HG02943 (cell line): Measurements from ENCODE around the gene OR6C68.
"Not testable (repeated sequence)": the region's sequence is repeated elsewhere in the genome, so short reads cannot be mapped to it uniquely, and the experiment has no call there.

Experiments
- ATAC-seq: cut with Tn5 transposase; IDR thresholded peaks from one replicate; pipeline ENCODE4 v1.9.1; 2021; ENCODE audit warnings: mild to moderate bottlenecking, low read depth, moderate library complexity; ENCODE audit not compliant: unreplicated experiment

The OR6C68 gene

GRCh38 chr12:55492078-55492477 lies at the start of gene OR6C68:
OR6C68 (plus strand) TSS chr12:55492378; CDS start chr12:55492378, 0 bp downstream.
- ATAC-seq, result no peak

- ATAC-seq, result no peak
These were observed 48.4 kb upstream of the OR6C68 start, which contains the start of gene OR6C2 for GRCh38 chr12:55443776-55444175. OR6C2 (plus strand) TSS chr12:55444076; CDS start chr12:55452214, 8,138 bp downstream.

- no peak for ATAC-seq
These were observed 46.8 kb upstream of the OR6C68 start for GRCh38 chr12:55445357-55445756.

DNA sequence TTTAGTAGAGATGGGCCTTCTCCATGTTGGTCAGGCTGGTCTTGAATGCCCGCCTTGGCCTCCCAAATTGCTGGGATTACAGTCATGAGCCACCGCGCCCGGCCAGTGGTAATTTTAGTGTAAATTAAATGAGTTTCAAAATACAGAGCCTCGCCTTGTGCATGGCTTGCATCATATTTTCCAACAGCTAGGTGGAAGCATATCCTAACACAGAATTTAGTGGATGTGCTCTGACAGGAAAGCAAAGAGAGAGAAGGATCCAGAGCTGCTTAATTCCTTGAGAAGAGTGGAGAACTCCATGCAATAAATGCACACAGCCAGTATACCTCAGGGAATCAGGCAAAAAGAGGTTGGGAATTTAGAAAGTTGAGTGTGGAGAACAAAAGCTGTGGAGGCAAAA lies 45.9 kb upstream of the OR6C68 start:
- no peak for ATAC-seq

GRCh38 chr12:55448825-55449224 lies 43.4 kb upstream of the OR6C68 start:
- no peak for ATAC-seq

DNA sequence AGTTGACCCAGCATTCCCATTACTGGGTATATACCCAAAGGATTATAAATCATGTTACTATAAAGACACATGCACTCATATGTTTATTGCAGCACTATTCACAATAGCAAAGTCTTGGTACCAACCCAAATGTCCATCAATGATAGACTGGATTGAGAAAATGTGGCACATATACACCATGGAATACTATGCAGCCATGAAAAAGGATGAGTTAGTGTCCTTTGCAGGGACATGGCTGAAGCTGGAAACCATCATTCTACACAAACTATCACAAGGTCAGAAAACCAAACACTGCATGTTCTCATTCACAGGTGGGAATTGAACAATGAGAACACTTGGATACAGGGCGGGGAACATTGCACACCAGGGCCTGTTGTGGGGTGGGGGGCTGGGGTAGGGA lies 27.3 kb upstream of the OR6C68 start:
- not testable (repeated sequence) for ATAC-seq

DNA sequence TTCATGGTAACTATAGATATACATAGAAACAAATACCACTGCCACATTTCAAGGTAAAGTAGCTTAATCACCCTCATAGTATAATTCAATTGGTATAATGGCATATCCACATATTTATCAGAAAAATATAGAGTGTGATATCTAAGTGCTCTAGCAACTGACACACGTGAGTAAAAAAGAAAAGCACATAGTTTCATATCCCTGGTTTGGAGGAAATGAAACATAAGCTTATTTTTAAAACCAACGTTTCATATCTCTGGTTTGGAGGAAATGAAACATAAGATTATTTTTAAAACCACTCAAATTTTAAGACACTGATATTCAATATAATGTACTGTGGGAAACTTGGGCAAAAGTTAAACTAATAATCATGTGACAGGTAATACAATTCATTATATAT lies 24.3 kb upstream of the OR6C68 start:
- no peak for ATAC-seq

- ATAC-seq, result no peak
These were observed 22.9 kb upstream of the OR6C68 start for GRCh38 chr12:55469291-55469690.

DNA sequence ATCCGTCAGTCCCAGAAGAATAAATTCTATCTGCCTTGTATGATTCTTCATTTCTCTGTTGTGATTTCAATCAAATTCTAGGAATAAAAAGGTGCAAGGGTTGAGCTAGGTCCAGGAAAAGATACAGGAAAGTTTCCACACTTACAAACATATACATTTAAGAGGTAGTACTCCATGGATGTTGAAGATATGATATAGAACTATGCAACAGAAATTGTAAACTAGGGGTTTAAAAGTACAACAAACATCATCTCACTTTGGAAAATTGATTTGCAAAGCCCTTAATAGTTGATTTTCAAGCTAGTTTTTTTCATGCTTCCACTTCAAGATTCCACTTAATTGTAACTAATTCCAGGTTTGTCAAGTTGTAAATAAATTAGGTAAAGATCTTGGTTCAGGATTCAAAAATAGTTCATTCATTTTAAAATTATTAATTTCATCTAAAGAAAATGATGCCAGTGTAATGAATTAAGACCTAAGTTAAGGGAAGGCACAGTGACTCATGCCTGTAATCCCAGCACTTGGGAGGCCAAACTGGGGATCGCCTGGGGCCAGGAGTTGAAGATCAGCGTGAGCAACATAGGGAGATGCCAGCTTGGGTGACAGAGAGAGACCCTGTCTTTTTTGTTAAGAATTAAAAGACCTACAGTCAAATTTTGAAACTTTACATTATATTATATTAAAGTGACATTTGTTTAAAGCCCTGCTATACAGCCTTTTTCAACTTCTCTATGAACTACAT lies 21.9 kb upstream of the OR6C68 start, which contains the start of gene OR6C70:
OR6C70 (minus strand) TSS at position 51 of the 742 bp plus-strand sequence; CDS start at position 51, 0 bp downstream.
- ATAC-seq, result no peak

- no peak for ATAC-seq
These were observed 19.9 kb upstream of the OR6C68 start for GRCh38 chr12:55472264-55472663.

DNA sequence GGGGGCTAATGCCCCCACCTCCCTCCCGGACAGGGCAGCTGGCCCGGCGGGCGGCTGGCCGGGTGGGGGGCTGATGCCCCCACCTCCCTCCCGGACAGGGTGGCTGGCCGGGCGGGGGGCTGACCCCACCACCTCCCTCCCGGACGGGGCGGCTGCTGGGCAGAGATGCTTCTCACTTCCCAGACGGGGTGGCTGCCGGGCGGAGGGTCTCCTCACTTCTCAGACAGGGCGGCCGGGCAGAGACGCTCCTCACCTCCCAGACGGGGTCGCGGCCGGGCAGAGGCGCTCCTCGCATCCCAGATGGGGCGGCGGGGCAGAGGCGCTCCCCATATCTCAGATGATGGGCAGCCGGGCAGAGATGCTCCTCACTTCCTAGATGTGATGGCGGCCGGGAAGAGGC lies 13.0 kb upstream of the OR6C68 start:
- not testable (repeated sequence) for ATAC-seq

- ATAC-seq, result not testable (repeated sequence)
These were observed 7.9 kb upstream of the OR6C68 start for GRCh38 chr12:55484284-55484683.

DNA sequence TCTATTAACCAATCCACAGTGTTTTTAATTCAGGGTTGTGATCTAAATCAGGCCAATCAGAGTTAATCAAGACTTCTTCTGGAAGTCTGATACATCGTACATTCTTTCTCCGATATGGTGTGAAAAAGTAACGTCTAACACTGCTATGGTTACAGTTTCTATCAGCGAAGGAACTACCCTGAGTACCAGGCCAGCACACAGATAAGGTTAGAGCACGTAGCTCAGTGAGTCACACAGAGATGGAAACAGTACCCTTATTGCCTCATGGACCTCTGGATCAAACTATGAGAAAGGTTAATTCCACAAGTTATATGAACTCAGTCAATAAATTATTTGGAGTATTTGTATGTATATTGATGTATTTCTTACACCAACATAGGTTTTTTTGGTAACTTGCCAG lies 3.3 kb downstream of the OR6C68 start:
- no peak for ATAC-seq

GRCh38 chr12:55499231-55499630 lies 7.1 kb downstream of the OR6C68 start:
- no peak for ATAC-seq

DNA sequence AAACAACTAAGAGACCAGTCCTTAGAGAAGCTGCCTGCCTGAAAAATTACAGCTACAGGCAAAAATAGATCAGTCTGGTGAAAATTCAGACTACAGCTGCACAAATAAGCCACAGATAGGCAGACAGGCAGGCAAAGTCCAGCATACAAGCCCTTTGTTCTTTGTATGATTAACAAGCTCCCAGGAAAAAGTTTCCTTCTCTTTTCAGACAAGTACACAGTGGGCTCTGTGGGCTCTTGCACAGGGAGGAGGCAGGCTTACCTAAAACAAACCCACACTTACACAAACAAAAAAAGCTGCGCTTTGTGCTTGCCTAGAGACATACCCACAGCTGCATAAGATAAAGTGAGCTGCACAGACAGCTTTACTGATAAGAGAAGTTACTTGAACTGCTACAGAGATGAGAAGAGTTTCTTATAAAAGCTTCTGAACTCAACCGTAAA lies 7.7 kb downstream of the OR6C68 start:
- ATAC-seq, result no peak

DNA sequence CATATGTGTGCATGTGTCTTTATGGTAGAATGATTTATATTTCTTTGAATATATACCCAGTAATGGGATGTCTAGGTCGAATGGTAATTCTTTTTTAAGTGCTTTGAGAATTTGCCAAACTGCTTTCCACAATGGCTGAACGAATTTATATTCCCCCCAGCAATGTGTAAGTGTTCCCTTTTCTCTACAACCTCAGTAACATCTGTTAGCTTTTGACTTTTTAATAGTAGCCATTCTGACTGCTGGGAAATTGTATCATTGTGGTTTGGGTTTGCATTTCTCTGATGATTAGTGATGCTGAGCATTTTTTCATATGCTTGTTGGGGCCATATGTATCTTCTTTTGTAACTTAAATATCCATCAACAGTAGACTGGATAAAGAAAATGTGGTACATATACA lies 9.4 kb downstream of the OR6C68 start:
- ATAC-seq, result no peak

GRCh38 chr12:55515696-55516095 lies 23.5 kb downstream of the OR6C68 start:
- ATAC-seq, result no peak

GRCh38 chr12:55516391-55516790 lies 24.2 kb downstream of the OR6C68 start:
- ATAC-seq, result no peak
